Trophoblast cell (in vitro differentiated cells and primary cell): ENCODE measurements around the gene JMJD6.
"Not testable (repeated sequence)": the region's sequence is repeated elsewhere in the genome, so short reads cannot be mapped to it uniquely, and the experiment has no call there.

Experiments
- DNase-seq, 2 donors: peaks; one replicate each; pipeline ENCODE4 v3.0.0-alpha.2; 2016
- H2AFZ ChIP-seq: 2 replicates; pipeline ENCODE4 v1.6.1; 2013; ENCODE audit warnings: low read length, moderate library complexity, mild to moderate bottlenecking; ENCODE audit not compliant: insufficient read depth, poor library complexity
- H2AK5ac ChIP-seq: 2 replicates; pipeline ENCODE4 v1.6.1; 2013; ENCODE audit warnings: mild to moderate bottlenecking, low read length
- H2BK120ac ChIP-seq: 2 replicates; pipeline ENCODE4 v1.6.1; 2013; ENCODE audit warnings: low read length, mild to moderate bottlenecking, moderate library complexity; ENCODE audit not compliant: insufficient read depth, poor library complexity
- H2BK12ac ChIP-seq: 2 replicates; pipeline ENCODE4 v1.6.1; 2013; ENCODE audit warnings: mild to moderate bottlenecking, low read length, moderate library complexity
- H2BK5ac ChIP-seq: 2 replicates; pipeline ENCODE4 v1.6.1; 2013; ENCODE audit warnings: low read length, low read depth, moderate library complexity, mild to moderate bottlenecking; ENCODE audit not compliant: poor library complexity
- H3K14ac ChIP-seq: 2 replicates; pipeline ENCODE4 v1.6.1; 2013; ENCODE audit warnings: mild to moderate bottlenecking, low read length
- H3K18ac ChIP-seq: 2 replicates; pipeline ENCODE4 v1.6.1; 2013; ENCODE audit warnings: mild to moderate bottlenecking, low read length
- H3K23ac ChIP-seq: 2 replicates; pipeline ENCODE4 v1.6.1; 2013; ENCODE audit warnings: low read length
- H3K27ac ChIP-seq: 2 replicates; pipeline ENCODE4 v1.5.1; 2013; ENCODE audit warnings: low read depth, mild to moderate bottlenecking, inconsistent platforms, low read length, moderate library complexity
- H3K27me3 ChIP-seq: 2 replicates; pipeline ENCODE4 v1.6.1; 2013; ENCODE audit warnings: inconsistent platforms, mild to moderate bottlenecking, low read length, moderate library complexity; ENCODE audit not compliant: insufficient read depth
- H3K36me3 ChIP-seq, 2 experiments: 1 replicate in 1 of 2; 2 replicates in 1 of 2; pipeline ENCODE4 v1.6.1; 2013; ENCODE audit warnings: low read length in 2 of 2, mild to moderate bottlenecking in 2 of 2, moderate library complexity in 1 of 2; ENCODE audit not compliant: insufficient read depth in 2 of 2, control insufficient read depth in 1 of 2
- H3K4ac ChIP-seq: 2 replicates; pipeline ENCODE4 v1.6.1; 2013; ENCODE audit warnings: low read depth, mild to moderate bottlenecking, low read length, moderate library complexity
- H3K4me1 ChIP-seq, 2 experiments: 1 replicate in 1 of 2; 2 replicates in 1 of 2; pipeline ENCODE4 v1.6.1; 2013; ENCODE audit warnings: low read length in 2 of 2, mild to moderate bottlenecking in 2 of 2, moderate library complexity in 1 of 2; ENCODE audit not compliant: insufficient read depth in 2 of 2, control insufficient read depth in 1 of 2
- H3K4me2 ChIP-seq: 2 replicates; pipeline ENCODE4 v1.6.1; 2013; ENCODE audit warnings: inconsistent platforms, mild to moderate bottlenecking, low read length, moderate library complexity
- H3K4me3 ChIP-seq: 2 replicates; pipeline ENCODE4 v1.5.1; 2013; ENCODE audit warnings: mild to moderate bottlenecking, low read depth, low read length, inconsistent platforms
- H3K79me1 ChIP-seq: one replicate; pipeline ENCODE4 v1.6.1; 2013; ENCODE audit warnings: low read length
- H3K79me2 ChIP-seq: 2 replicates; pipeline ENCODE4 v1.6.1; 2013; ENCODE audit warnings: low read length, mild to moderate bottlenecking; ENCODE audit not compliant: control insufficient read depth, insufficient read depth, poor library complexity
- H3K9ac ChIP-seq: 2 replicates; pipeline ENCODE4 v1.6.1; 2013; ENCODE audit warnings: mild to moderate bottlenecking, low read length
- H3K9me3 ChIP-seq: 2 replicates; pipeline ENCODE4 v1.6.1; 2013; ENCODE audit warnings: low read depth, mild to moderate bottlenecking, control low read depth, inconsistent platforms, low read length; ENCODE audit not compliant: insufficient read depth
- H4K12ac ChIP-seq: 2 replicates; pipeline ENCODE4 v1.6.1; 2013; ENCODE audit warnings: low read depth, mild to moderate bottlenecking, low read length, moderate library complexity
- H4K8ac ChIP-seq: 2 replicates; pipeline ENCODE4 v1.6.1; 2013; ENCODE audit warnings: low read depth, mild to moderate bottlenecking, low read length, moderate library complexity
- H4K91ac ChIP-seq: one replicate; pipeline ENCODE4 v1.6.1; 2013; ENCODE audit warnings: low read depth, mild to moderate bottlenecking, low read length, moderate library complexity
- WGBS: extraction: QIAGEN DNeasy Blood & Tissue Kit; methylation state at CpG from one replicate; pipeline ENCODE4 v1.1.7; 2013; ENCODE audit warnings: missing lambda C conversion rate; ENCODE audit not compliant: insufficient read length, insufficient coverage; ENCODE audit errors: extremely low coverage; 5-methylcytosine and 5-hydroxymethylcytosine counted together

The JMJD6 gene

GRCh38 chr17:76726776-76727718, 641 bp upstream of the JMJD6 start, which contains the start of gene METTL23:
Gene METTL23 (plus strand): TSS chr17:76726839. CDS start chr17:76729711, 2,872 bp downstream.
- no CpG with 5 or more reads among the region's 71 CpGs for WGBS
- H3K23ac ChIP-seq = no peak within 1 kb of the TSS
- H4K91ac ChIP-seq = peak within 1 kb of the TSS; percentile 86
- peak within 1 kb of the TSS; percentile 84 for H2BK5ac ChIP-seq
- peak within 1 kb of the TSS; percentile 86 for H3K4me2 ChIP-seq
- peaks cover 18 to 21% of the 10 kb centered on the region in 2 experiments for H3K36me3 ChIP-seq
- H4K8ac ChIP-seq = peak within 1 kb of the TSS; percentile 85
- H3K9ac ChIP-seq = peak within 1 kb of the TSS; percentile 97
- no peak within 1 kb of the TSS for H2BK12ac ChIP-seq
- H3K27me3 ChIP-seq = no peaks in the 10 kb centered on the region
- no peak within 1 kb of the TSS for H2AK5ac ChIP-seq
- H3K4me3 ChIP-seq = peak within 1 kb of the TSS; percentile 99
- peak in 1 of 2 donors; percentile 94 for DNase-seq
- H3K4ac ChIP-seq = peak within 1 kb of the TSS; percentile 62
- H4K12ac ChIP-seq = peak within 1 kb of the TSS; percentile 79
- peaks cover 11% of the 10 kb centered on the region for H3K79me1 ChIP-seq
- H3K9me3 ChIP-seq = no peaks in the 10 kb centered on the region
- H3K14ac ChIP-seq = peak within 1 kb of the TSS; percentile 90
- H2AFZ ChIP-seq = peak within 1 kb of the TSS; percentile 65
- H3K79me2 ChIP-seq = peaks cover 6% of the 10 kb centered on the region
- peak within 1 kb of the TSS; percentile 65 for H3K18ac ChIP-seq
- peak within 1 kb of the TSS; percentile 95 for H3K27ac ChIP-seq
- H2BK120ac ChIP-seq = peak within 1 kb of the TSS; percentile 61
- no peaks in the 10 kb centered on the region for H3K4me1 ChIP-seq

DNA sequence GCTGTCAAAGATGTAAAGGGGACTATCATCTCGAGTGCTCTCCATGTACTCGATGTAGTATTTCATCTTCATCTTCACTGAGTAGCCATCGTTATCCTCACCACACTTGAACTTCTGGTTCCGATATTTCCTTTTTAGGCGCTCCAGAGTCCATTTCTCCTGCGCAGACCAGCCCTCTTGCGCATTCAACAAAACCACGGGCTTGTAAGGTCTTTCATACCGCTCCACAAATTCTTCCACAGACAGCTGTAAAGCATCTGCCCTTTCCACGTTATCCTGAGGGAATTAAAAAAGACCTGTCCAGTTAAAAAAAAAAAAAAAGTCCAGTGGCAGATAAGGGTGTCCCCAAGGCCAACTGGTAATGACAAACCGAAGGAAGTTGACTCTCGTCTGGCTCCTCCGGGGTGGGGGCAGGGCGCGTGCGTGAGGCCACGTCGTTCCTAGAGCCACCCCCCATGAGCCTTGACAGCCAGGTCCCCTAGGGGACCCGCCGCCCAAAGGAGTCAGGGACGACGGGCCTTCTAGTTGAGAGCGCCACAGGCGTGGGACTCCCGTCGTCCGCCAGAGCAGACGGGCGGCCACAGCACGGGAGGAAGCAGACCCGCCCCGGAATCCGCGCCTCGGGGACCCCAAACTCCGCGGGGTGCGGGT, 701 bp downstream of the JMJD6 start:
- Histone ChIP-seq H3K4me1 (no peaks in the 10 kb centered on the region), H2AFZ (peak overlapping the region; percentile 63), H3K4ac (peak overlapping the region; percentile 82), H2AK5ac (no peak overlapping the region), H3K14ac (peak overlapping the region; percentile 14), H3K27ac (peak overlapping the region; percentile 42), H3K36me3 (peaks cover 27 to 31% of the 10 kb centered on the region in 2 experiments), H3K9me3 (no peaks in the 10 kb centered on the region), H3K4me2 (peak overlapping the region; percentile 86), H4K8ac (peak overlapping the region; percentile 69), H3K79me2 (peaks cover 6% of the 10 kb centered on the region), H2BK120ac (peak overlapping the region; percentile 5), H2BK12ac (no peak overlapping the region), H4K12ac (peak overlapping the region; percentile 0), H3K79me1 (peaks cover 11% of the 10 kb centered on the region), H3K9ac (peak overlapping the region; percentile 64), H2BK5ac (peak overlapping the region; percentile 0), H3K18ac (peak overlapping the region; percentile 2), H4K91ac (peak overlapping the region; percentile 86), H3K23ac (no peak overlapping the region), H3K27me3 (no peaks in the 10 kb centered on the region), H3K4me3 (peak overlapping the region; percentile 86)
- DNase-seq = peak in 1 of 2 donors; percentile 62
- WGBS = no CpG with 5 or more reads among the region's 38 CpGs

- H4K91ac ChIP-seq = no peak overlapping the region
- no peak overlapping the region for H3K4me3 ChIP-seq
- no peak overlapping the region for H2AFZ ChIP-seq
- no peak overlapping the region for H2BK120ac ChIP-seq
- H3K4me2 ChIP-seq = no peak overlapping the region
- H3K14ac ChIP-seq = no peak overlapping the region
- no peak overlapping the region for H3K4ac ChIP-seq
- no peak overlapping the region for H2BK5ac ChIP-seq
- no CpG with 5 or more reads among the region's 9 CpGs for WGBS
- H3K18ac ChIP-seq = no peak overlapping the region
- H4K8ac ChIP-seq = no peak overlapping the region
- H3K27me3 ChIP-seq = no peaks in the 10 kb centered on the region
- H3K27ac ChIP-seq = no peak overlapping the region
- no peak for DNase-seq
- no peak overlapping the region for H2BK12ac ChIP-seq
- H3K4me1 ChIP-seq = no peaks in the 10 kb centered on the region
- no peaks in the 10 kb centered on the region for H3K9me3 ChIP-seq
- peaks cover 39 to 49% of the 10 kb centered on the region in 2 experiments for H3K36me3 ChIP-seq
- no peak overlapping the region for H2AK5ac ChIP-seq
- H3K79me1 ChIP-seq = peaks cover 11% of the 10 kb centered on the region
- no peak overlapping the region for H3K9ac ChIP-seq
- peaks cover 6% of the 10 kb centered on the region for H3K79me2 ChIP-seq
- H4K12ac ChIP-seq = no peak overlapping the region
- H3K23ac ChIP-seq = no peak overlapping the region
These were observed 2.6 kb downstream of the JMJD6 start for GRCh38 chr17:76723812-76724211.

DNA sequence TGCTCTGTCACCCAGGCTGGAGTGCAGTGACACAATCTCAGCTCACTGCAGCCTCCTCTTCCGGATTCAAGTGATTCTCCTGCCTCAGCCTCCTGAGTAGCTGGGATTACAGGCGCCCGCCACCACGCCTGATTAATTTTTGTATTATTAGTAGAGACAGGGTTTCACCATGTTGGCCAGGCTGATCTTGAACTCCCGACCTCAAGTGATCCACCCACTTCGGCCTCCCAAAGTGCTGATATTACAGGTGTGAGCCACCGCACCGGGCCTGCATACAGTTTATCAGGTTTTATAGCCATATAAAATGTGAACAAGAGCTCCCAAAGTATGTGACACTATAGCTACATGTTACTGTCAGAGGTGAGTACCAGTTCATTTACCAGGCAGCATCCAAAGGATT, 3.4 kb downstream of the JMJD6 start:
- H3K23ac ChIP-seq, H2BK12ac ChIP-seq, H4K12ac ChIP-seq, H4K8ac ChIP-seq, H3K4me2 ChIP-seq, H3K14ac ChIP-seq, H2BK5ac ChIP-seq, H3K79me2 ChIP-seq, H4K91ac ChIP-seq, H3K4ac ChIP-seq, H2AK5ac ChIP-seq, H3K4me1 ChIP-seq, H3K9me3 ChIP-seq, H3K27ac ChIP-seq, H3K27me3 ChIP-seq, H2AFZ ChIP-seq, H2BK120ac ChIP-seq, H3K18ac ChIP-seq, H3K9ac ChIP-seq, DNase-seq, H3K4me3 ChIP-seq: not testable (repeated sequence)
- WGBS = no CpG with 5 or more reads among the region's 8 CpGs
- H3K79me1 ChIP-seq = peaks cover 11% of the 10 kb centered on the region
- H3K36me3 ChIP-seq = peaks cover 47 to 57% of the 10 kb centered on the region in 2 experiments
